Bone marrow (tissue), 2 donors: ENCODE data around the gene IL5.
A peak's percentile ranks its signal among the peaks of the same experiment; 100 is the strongest.
"Not testable (repeated sequence)": the region's sequence is repeated elsewhere in the genome, so short reads cannot be mapped to it uniquely, and the experiment has no call there.

Experiments
- DNase-seq, 2 donors: peaks; one replicate each; lab custom pipeline; 2025; lab: John Stamatoyannopoulos, UW

The IL5 gene

DNA sequence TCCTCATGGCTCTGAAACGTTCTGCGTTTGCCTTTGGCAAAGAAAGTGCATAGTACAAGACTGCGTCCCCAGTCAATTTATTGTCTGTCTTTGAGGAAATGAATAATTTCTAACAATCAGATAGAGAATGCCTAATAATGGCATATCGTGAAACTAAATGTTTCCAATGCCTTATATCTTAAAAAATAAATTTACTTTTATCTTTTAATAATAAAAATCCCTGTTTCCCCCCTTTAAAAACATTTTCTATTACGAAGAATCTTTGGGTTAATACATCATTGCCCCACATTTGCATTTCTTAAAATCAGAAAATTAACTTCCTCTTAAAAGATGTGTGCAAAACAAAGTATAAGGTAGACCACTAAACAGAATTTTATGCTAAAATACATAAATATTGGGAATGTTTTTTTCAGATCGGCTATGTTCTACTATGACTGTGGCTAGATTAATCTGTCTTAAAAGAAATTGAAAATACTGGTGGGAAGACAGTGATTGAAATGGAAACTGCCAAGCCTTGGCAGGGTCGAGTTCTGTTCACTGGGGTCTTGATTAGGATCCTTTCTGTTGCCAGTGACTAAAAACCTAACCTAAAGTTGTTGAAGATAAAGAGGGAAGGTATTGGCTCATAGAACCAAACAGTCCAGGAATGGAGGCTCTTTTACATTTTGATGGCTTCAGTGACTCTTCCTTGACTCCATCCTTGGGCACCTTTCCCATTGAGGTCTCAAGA, at the start of gene IL5:
IL5 (minus strand) TSS at position 51 of the 730 bp plus-strand sequence; CDS start at position 7, 44 bp downstream.
- DNase-seq, result no peak

DNA sequence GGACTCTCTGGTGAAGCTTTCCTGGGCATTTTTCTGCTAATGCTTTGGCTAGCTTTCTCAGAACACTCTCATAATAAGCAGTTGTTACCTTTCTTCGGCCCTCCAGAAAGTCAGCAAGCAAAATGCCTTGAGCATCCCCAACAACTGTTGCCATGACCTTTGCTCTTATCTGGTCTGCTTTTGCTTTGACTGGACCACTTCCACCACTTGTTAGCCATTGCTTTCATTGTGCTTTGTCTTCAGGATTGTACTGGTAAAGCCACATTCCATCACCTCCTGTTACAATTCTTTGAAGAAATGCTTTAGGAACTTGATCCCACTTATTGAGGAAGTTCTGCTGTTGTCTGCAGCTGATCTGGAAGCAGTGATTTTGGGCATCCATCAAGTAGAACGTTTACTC, 49.2 kb upstream of the IL5 start:
- DNase-seq, result no peak

DNA sequence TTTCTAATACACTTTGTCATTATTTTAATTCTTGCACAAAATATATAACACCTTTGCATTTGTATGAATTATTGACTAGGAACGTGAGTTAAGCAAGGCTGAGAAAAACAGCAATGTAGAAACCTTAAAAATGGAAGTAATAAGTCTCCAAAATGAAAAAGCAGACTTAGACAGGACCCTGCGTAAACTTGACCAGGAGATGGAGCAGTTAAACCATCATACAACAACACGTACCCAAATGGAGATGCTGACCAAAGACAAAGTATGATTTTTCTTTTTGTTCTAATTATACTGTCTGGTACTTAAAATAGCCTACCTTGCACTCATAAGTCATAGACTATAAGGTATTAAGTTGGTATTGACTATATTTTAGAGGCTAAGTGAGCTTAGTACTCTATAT, 47.8 kb upstream of the IL5 start:
- DNase-seq, result no peak

DNA sequence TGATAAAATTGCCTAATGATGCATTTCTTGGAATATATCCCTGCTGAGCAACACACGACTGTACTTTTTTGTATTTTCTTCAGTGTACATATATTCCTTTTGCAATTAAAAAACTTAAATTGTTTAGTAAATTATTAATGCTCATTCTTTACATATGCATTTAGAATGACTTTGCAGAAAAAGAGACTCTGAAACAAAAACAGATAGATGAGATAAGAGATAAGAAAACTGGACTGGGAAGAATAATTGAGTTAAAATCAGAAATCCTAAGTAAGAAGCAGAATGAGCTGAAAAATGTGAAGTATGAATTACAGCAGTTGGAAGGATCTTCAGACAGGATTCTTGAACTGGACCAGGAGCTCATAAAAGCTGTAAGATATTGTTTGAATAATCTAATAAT, 46.1 kb upstream of the IL5 start:
- no peak for DNase-seq

DNA sequence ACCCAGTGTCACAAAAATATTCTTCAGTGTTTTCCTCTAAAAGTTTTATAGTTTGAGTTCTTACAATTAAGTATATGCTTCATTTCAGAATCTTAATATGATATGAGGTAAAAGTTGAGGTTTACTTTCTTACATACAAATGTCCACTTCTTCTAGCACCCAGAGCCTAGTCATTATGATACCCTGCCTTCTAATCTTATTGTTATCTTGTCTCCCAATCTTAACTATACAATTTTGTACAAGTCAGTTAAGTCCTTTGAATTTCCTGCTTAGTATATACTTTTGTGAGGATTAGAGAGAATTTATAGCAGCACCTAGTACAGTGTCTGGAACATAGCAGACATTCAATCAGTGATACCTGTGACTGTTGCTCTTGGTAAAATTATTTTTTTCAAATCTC, 42.7 kb upstream of the IL5 start:
- DNase-seq, result no peak

DNA sequence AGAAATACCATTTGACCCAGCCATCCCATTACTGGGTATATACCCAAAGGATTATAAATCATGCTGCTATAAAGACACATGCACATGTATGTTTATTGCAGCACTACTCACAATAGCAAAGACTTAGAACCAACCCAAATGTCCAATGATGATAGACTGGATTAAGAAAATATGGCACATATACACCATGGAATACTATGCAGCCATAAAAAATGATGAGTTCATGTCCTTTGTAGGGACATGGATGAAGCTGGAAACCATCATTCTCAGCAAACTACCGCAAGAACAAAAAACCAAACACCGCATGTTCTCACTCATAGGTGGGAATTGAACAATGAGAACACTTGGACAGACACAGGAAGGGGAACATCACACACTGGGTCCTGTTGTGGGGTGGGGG, 41.2 kb upstream of the IL5 start:
- DNase-seq, result not testable (repeated sequence)

DNA sequence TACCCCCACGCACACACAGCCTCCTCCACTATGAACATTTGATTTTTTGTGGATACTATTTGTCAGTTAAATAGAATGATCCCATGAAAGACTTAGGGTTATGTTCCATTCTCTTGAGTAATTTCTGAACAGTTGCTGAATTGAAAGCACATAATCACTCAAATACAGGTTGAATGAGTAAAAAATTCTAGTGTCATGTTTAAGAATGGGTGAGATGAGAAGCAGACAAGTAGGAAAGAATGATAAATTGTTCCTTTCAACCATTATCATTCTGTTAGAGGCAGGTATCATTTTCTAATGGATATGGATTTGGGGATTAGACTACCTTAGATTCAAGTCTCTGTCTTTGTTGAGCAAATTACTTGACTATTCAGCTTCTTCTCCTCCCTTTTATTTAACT, 32.8 kb upstream of the IL5 start:
- DNase-seq, result no peak

DNA sequence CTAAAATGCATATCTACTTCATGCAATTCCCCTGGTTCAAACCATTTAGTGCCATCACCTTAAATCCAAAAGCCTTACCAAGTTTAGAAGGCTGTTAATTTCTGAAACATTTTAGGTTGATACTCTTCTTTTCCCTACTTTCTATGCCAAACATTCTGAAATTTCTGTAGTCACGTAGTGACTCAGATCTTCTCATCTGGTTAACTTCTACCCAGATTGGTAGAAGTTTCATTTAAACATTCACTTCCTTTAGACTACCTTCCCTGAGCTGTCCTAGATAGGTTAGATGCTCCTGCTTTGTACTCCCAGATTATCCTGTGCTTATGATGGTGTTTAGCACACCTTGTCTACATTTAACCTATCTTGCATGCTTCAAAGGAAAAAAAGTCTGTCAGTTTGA, 23.3 kb upstream of the IL5 start:
- DNase-seq, result no peak

DNA sequence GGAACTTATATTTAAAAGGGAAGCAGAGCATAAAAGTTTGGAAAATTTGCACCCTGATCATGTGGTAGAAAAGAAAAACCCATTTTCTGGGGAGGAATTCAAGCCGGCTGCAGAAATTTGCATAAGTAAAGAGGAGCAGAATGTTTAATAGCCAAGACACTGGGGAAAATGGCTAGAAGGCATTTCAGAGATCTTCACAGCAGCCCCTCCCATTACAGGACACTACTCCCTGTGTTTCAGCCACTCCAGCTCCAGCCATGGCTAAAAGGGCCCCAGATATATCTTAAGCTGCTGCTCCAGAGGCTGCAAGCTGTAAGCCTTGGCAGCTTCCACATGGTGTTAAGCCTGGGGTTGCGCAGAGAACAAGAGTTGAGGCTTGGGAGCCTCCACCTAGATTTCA, 21.2 kb upstream of the IL5 start:
- not testable (repeated sequence) for DNase-seq

DNA sequence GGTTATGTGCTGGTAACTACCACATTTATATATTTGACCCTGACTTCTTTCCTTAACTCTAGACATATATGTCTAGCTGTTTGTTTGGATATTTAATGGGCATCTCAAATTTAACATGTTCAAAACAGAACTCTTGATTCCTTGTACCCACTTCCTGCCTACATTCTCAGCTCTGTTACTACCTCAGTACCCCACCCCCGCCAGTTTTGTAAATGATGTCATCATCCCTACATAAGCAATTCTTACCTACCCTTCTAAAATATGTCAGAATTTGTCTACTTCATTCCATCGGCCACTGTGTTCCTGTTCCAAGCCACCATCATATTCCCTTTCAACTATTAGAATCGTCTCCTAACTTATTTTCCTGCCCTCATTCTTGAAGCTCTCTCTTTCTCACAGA, 18.3 kb upstream of the IL5 start:
- no peak for DNase-seq

DNA sequence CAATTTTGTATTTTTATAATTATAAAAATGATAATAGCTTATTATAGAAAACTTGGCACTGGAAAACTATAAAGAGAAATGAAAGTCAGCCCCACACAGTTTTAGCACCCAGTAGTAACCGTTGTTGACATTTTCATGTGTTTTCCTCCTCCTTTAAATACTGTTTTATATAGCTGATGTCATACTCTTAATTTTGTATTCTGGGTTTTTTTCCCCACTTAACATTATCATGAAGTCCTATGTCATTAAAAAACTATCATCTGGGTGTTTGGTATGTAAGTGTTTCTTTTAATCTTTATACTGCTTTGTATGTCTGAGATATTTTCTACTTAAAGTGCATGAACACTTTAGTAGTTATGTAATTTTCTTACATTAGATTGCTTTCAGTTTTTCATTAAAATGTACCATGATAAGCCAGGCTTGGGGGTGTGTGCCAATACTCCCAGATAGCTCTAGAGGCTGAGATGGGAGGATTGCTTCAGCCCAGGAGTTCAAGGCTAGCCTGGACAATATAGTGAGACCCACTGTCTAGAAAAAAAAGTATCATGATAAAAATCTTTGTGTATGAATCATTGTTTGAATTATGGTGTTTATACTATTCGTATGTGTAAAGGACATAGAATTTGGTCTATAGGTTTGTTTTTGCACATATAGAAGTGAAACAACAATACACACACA, 16.2 kb upstream of the IL5 start:
- no peak for DNase-seq

DNA sequence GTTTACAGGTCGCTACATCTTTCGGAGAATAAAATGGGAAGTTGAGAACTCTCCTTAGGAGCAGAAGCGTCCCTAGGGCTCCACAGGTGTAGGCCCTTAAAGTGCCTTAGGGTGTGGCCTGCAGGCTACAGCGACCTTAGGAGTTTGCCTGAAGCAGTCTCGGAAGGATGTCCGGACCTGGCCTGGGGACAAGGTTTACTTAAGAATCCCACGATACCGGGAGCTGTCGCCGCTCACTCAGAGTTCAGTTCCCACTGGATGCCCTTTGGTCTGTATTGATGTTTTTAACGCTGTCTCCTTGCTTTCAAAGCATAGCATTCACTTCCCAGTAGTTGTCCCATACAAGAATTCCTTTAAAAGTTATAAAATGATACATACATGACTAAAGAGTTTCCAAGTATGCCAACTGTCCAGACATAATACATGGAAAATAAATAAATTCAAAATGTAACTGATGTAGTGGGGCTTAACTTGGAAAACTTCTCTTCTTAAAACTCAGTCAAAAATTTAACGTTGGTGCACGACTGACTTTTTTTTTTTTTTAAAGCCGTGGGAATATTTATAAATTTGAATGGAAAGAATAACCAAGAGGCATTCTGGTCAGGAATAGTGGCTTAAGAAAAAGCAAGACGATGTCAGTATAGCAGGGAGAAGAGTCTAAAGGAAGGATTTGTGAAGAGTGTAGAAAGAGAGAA, 14.3 kb upstream of the IL5 start:
- no peak for DNase-seq

DNA sequence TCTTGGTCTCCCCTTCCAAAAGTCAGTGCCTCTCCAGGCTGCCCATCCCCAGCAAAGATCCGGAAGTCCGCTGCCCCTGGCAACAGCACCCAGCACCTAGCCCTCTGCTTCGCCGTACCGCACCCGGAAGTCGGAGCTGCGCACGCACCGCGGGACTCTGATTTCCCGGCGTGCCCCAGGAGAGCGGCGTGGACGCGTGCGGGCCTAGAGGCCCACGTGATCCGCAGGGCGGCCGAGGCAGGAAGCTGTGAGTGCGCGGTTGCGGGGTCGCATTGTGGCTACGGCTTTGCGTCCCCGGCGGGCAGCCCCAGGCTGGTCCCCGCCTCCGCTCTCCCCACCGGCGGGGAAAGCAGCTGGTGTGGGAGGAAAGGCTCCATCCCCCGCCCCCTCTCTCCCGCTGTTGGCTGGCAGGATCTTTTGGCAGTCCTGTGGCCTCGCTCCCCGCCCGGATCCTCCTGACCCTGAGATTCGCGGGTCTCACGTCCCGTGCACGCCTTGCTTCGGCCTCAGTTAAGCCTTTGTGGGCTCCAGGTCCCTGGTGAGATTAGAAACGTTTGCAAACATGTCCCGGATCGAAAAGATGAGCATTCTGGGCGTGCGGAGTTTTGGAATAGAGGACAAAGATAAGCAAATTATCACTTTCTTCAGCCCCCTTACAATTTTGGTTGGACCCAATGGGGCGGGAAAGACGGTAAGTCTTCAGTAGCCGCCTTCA, 13.6 kb upstream of the IL5 start, which contains the start of gene RAD50:
RAD50 (plus strand) TSS at position 215 of the 715 bp plus-strand sequence; CDS start at position 563, 348 bp downstream.
- peak; percentile 31 to 74 for DNase-seq

DNA sequence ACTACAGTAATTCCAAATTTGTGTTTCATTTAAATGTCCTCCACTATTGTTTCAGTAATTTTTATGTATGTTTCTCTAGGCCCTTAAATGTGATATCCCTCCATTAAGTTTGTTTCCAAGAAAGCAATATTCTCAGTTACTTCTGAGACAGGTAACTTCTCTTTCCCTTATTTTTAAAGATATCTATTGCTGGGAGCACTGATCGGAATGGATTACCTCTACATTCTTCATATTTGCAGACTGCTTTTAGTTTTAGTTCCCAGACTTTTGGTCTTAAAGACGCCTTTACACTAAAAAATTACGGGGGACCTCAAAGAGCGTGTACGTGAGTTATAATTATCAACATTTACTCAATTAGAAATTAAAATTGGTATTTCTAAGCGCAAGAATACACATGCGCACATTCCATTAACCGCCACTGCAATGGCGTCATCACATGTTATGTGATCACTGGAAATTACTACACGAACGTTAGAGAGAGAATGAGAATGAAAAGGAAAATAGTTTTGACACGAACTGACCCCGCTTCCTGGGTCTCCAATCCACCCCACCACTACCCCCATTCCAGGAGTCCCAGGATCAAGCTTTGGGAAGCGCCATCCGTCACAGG, 12.9 kb upstream of the IL5 start:
- DNase-seq, result no peak

DNA sequence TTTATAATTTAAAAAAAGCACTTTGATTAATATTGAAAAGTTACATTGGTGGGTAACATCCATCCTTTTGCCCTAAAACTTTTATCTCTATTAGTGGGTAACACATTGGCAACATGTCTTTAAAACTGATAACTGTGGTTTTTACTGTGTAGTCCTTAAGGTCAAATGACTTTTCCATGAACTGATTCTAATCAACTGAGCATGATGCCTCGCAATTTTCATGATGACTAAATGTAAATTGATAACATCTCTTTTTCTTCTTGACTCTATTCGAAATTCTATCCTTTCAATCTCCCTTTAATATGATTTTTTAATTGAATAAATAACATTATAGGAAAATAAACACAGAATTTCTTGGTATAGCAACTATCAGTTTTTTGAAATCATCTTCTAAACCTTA, 6.3 kb upstream of the IL5 start:
- no peak for DNase-seq

DNA sequence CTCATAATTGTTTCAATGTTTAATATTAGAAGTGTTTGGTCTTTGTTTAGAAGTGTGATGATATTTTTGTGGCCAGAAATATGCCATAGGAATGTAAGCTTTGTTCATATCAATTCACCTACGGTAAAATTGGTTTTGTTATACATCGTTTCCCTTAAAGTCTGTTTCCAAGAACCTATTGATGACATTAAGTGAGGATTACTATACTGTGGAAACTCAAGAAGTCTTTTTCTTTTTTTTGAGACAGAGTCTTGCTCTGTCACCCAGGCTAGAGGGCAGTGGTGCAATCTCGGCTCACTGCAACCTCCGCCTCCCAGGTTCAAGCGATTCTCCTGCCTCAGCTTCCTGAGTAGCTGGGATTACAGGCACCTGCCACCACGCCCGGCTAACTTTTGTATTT, 5.5 kb upstream of the IL5 start:
- DNase-seq, result not testable (repeated sequence)

DNA sequence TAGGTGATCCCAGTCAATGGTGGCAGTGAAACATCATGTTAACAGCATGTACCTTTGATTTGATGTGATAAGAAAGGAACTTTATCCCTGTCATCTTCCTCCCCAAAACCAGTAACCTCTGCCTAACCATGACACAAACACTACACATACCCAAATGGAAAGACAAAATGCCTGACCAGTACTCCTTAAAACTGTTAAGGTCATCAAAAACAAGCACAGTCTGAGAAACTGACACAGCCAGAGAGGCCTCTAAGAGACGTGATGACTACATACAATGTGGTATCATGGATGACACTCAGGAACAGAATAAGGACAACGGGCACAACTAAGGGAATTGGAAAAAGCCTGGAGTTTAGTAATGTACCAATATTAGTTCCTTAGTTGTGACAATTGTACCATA, 3.9 kb upstream of the IL5 start:
- DNase-seq, result no peak

DNA sequence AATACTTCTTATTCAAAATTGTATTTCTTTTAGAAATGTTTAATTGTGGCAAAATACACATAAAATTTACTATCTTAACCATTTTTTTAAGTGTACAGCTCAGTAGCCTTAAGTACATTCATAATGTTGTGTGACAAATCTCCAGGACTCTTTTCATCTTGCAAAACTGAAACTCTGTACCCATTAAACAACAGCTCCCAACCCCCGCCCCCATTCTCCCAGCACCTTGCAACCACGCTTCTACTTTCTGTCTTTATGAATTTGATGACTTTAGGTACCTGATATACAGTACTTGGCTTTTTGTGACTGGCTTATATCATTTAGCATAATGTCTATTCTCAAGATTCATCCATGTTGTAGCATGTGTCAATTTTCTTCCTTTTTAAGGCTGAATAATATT, 2.8 kb upstream of the IL5 start:
- no peak for DNase-seq

DNA sequence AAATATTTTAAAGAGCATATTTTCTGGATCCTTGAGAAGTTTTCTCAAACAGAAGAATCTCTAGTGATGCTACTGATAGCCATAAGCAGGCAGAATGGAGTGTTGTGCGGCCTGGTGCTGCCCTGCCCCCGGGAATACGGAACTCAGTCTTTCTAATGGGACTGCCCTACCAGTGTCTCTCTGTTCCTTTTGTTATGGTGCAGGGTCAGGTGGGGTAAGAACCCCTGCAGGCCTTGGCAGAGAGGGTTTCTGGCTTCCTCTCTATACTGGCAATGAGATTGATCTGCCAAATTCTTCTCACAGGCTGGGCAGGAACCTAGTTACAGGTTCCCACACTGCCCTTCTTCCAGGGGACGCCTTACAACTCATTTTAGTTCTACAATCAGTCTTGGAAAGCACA, 2.6 kb downstream of the IL5 start:
- DNase-seq, result no peak

DNA sequence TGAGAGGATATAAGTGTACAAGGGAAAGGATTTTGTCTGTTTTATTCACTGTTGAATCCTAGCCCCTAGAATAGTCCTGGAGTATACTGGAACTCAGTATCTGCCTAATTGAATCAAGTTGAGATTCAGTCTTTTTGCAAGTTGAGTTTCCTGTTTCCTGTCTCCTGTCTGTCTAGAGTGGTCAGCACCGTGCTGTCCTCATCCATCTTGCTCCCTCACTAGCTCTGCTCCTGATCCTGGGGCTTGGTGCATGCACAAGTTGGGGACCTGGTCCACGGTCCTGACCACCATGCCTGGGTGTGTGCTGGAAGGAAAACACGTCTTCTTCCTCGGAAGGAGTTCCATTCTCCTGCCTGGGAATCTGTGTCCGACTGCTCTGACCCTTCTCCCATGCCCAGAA, 3.2 kb downstream of the IL5 start:
- no peak for DNase-seq

DNA sequence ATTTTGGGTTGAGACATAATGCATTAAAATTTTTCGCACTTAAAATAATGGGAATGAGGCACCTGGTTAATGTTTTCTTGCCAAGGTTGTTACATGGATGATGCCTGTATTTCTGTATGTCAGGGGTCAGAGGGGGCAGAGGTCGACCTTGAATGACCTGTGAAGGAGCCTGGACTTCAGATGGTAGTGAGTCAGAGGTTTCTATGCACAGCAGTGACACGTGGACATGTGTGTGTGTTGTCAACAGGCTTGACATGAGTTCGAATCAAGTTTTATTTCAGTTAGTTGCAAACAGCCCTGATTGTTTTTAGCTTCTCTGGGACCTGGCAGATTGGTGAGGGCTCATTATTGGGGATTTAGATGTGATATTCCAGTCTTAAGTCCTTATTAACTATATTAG, 3.6 kb downstream of the IL5 start:
- no peak for DNase-seq

DNA sequence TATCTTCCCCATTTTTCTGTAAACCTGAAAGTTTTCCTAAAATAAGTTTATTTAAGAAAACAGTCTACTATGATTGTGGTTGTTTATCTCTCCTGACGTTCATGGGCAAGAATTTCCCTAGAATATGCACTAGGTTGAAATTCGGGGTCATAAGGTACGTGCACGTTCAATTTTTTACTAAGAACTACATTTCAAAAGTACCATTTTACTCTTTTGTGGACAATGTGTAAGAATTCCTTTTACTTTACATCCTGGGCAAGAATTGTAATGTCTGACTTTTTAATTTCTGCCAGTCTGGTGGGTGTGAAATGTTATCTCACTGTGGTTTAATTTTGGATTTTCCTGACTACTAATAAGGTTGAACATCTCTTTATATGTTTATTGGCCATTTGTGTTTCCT, 12.4 kb downstream of the IL5 start:
- DNase-seq, result no peak
